NCI-H69 (cell line): ENCODE results near the gene MPST.

Source experiments
- DNase-seq: peaks from one replicate; lab custom pipeline; 2025; lab: John Stamatoyannopoulos, UW

The MPST gene

DNA sequence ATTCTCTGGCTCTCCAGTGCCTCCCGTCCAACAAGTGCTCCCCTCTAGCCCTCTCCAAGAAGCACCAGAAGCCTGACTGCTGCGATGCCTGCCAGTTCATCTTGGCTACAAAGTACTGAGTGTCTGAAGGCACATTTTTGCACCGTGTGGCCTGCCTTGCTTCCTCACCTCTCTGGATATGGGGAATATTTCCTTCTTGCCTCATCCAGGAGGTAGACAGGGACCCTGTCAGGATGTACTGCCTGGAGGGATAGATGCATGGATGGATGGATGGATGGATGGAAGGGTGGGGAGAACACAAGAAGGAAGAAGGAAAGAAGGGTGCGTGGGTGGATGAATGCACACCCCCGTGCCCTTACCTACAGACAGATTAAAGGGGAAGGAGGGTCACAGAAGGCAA is 59.6 kb downstream of the MPST start:
- no peak for DNase-seq
